ENCODE measurements around the gene KDM2B.

DNA sequence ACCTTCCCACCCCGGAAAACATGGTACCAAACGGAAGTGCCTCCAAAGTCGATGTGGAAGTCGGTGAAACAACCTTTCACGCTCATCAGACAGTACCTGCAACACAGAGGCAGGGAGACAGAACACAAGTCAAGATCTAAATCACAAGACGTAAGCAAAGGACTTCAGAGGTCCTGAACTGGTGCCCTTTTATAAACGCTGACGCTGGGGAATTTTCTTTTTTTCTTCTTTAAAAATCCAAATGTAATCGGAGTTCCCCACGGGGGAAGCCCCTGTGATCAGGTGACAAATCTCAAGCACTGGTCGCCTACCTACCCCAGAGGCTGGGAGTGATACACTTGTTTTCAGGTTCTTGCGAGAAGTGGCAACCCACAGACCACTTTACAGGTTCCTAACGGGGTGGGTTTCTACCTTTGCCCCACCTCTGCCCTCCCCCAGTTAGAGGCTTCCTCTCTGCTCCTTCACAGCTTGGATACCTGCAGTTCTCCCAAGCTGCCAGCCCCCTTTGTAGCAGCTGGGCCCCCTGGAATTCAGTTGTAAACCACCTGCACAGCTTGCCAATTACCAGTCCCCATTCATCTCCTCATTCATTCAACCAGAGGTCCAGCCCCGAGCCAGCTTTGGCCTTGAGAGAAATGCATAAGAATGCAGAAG, 46.2 kb downstream of the KDM2B start:
- no peak for TF ChIP-seq CTCF (IDR thresholded peaks at IDR 0.05)
- TF ChIP-seq POLR2A (IDR thresholded peaks at IDR 0.05): no peak

Measured in prostate gland (tissue), 2 donors.